H1 (cell line): ENCODE measurements around the gene LRRC4C. TPM values are rescaled to one million over a fixed set of nuclear protein-coding genes. Genes with fewer than 3 reads are reported as not detected.

ENCODE experiments used
- ASH2L ChIP-seq: fragments of 200-600, 300-600 bp; sonication (generic); IDR thresholded peaks from one replicate; pipeline ENCODE4 v1.7.1; 2017; ENCODE audit warnings: low read length
- KDM1A ChIP-seq: fragments of 200-600, 300-600 bp; sonication (generic); IDR thresholded peaks from 2 replicates; pipeline ENCODE4 v1.7.1; 2016; ENCODE audit warnings: mild to moderate bottlenecking, low read length, borderline replicate concordance
- PHF8 ChIP-seq: fragments of 200-600 bp; sonication (generic); conservative IDR thresholded peaks from 2 replicates; pipeline ENCODE4 v1.7.1; 2012; ENCODE audit warnings: low read depth, mild to moderate bottlenecking, inconsistent platforms, low read length, moderate library complexity
- RXRA ChIP-seq: IDR thresholded peaks from 2 replicates; pipeline ENCODE4 v1.6.1; 2011; ENCODE audit warnings: low read depth, mild to moderate bottlenecking, low read length, moderate library complexity; ENCODE audit not compliant: insufficient read depth
- SP4 ChIP-seq: IDR thresholded peaks from 2 replicates; pipeline ENCODE4 v1.6.1; 2012; ENCODE audit warnings: low read length, inconsistent platforms
- polyA plus RNA-seq, 7 experiments: library from polyadenylated mRNA; depleted of rRNA in 3 of 7; stranded (reverse) in 5 of 7; unstranded in 2 of 7; fragments of >200 nt in 5 of 7; fragments of 200-250 nt in 2 of 7; gene quantifications; 1 replicate in 5 of 7; 2 replicates in 1 of 7; 4 replicates in 1 of 7; pipeline versions ENCODE4 v1.2.1 to v1.2.3, GENCODE V29; 2011 to 2013; ENCODE audit warnings: missing spikeins in 2 of 7, mixed read lengths in 2 of 7
- total RNA-seq: library from RNA; stranded (reverse); fragmentation: NEBNext Ultra II Directional; extraction: Animal tissue kit (Norgen Biotek cat#: 25700); gene quantifications from 2 replicates; pipeline ENCODE4 v1.2.1, GENCODE V29; 2021
- TF ChIP-seq, protein P1 (sequence below), 3 experiments: IDR thresholded peaks; 1 replicate in 2 of 3; 2 replicates in 1 of 3; pipeline versions ENCODE4 v1.5.1 to v1.6.1; 2011; ENCODE audit warnings: low read length in 3 of 3, mild to moderate bottlenecking in 3 of 3, inconsistent platforms in 2 of 3, low read depth in 1 of 3, moderate library complexity in 1 of 3; ENCODE audit not compliant: insufficient read depth in 1 of 3; ENCODE audit errors: control extremely low read depth in 1 of 3

The LRRC4C gene
- total and polyA plus RNA-seq, 2 of the 8 experiments (the other 6 are each of a cell fraction or from before 2014, with no cell fraction given), result 0.23 to 2.2 TPM

DNA sequence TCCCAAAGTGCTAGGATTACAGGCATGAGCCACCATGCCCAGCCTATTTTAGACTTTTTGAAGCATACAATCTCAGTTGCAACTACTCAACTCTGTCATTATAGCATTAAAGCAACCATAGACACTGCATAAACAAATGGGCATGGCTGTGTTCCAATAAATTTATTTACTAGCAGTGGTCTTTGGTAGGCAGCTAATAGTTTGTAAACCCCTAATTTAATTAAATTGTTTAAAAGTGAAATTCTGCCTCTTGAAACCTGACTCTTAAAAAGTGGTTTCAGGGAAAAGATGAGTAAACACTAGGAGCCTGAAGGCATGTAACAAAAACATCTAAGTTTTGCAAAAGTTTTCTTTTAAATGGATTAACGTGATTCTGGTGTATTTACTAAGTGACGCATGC, 1364.5 kb downstream of the LRRC4C start (continued):
- TF ChIP-seq, protein P1, sequence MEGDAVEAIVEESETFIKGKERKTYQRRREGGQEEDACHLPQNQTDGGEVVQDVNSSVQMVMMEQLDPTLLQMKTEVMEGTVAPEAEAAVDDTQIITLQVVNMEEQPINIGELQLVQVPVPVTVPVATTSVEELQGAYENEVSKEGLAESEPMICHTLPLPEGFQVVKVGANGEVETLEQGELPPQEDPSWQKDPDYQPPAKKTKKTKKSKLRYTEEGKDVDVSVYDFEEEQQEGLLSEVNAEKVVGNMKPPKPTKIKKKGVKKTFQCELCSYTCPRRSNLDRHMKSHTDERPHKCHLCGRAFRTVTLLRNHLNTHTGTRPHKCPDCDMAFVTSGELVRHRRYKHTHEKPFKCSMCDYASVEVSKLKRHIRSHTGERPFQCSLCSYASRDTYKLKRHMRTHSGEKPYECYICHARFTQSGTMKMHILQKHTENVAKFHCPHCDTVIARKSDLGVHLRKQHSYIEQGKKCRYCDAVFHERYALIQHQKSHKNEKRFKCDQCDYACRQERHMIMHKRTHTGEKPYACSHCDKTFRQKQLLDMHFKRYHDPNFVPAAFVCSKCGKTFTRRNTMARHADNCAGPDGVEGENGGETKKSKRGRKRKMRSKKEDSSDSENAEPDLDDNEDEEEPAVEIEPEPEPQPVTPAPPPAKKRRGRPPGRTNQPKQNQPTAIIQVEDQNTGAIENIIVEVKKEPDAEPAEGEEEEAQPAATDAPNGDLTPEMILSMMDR (IDR thresholded peaks at IDR 0.05; ENCODE audit: control extremely low read depth in 1 of 3, insufficient read depth in 1 of 3, low read depth in 1 of 3, low read length in 3 of 3), result no peak
- no peak for TF ChIP-seq PHF8
- no peak for TF ChIP-seq KDM1A
- TF ChIP-seq RXRA, result no peak
- TF ChIP-seq SP4, result no peak
- TF ChIP-seq ASH2L, result no peak
